NCI-H2227 (cell line): ENCODE measurements around the gene KCNIP1.

Experiments
- DNase-seq: peaks from one replicate; lab custom pipeline; 2025; ENCODE audit not compliant: unreplicated experiment; lab: John Stamatoyannopoulos, UW

The KCNIP1 gene

GRCh38 chr5:170482511-170482910 is 21.3 kb upstream of the KCNIP1 start:
- no peak for DNase-seq

GRCh38 chr5:170483701-170484458 is 19.9 kb upstream of the KCNIP1 start:
- peak; percentile 40 for DNase-seq

- no peak for DNase-seq
These were observed 19.4 kb upstream of the KCNIP1 start for GRCh38 chr5:170484459-170484831.

GRCh38 chr5:170484847-170485615 is 18.8 kb upstream of the KCNIP1 start:
- DNase-seq: no peak

- no peak for DNase-seq
These were observed 18.3 kb upstream of the KCNIP1 start for GRCh38 chr5:170485616-170485911.

- no peak for DNase-seq
These were observed 17.4 kb upstream of the KCNIP1 start for GRCh38 chr5:170486371-170486770.

GRCh38 chr5:170488570-170488969 is 15.2 kb upstream of the KCNIP1 start:
- DNase-seq: no peak

GRCh38 chr5:170489199-170489598 is 14.6 kb upstream of the KCNIP1 start:
- DNase-seq: no peak

- no peak for DNase-seq
These were observed 13.4 kb upstream of the KCNIP1 start for GRCh38 chr5:170490381-170490780.

GRCh38 chr5:170491479-170491878 is 12.3 kb upstream of the KCNIP1 start:
- no peak for DNase-seq

- no peak for DNase-seq
These were observed 10.6 kb upstream of the KCNIP1 start for GRCh38 chr5:170493028-170493820.

GRCh38 chr5:170494041-170494440 is 9.8 kb upstream of the KCNIP1 start:
- no peak for DNase-seq

- DNase-seq: no peak
These were observed 7.8 kb upstream of the KCNIP1 start for GRCh38 chr5:170495825-170496661.

- no peak for DNase-seq
These were observed 7.2 kb upstream of the KCNIP1 start for GRCh38 chr5:170496662-170497028.

GRCh38 chr5:170497311-170498038 is 6.3 kb upstream of the KCNIP1 start:
- DNase-seq: no peak

GRCh38 chr5:170498811-170499351 is 4.9 kb upstream of the KCNIP1 start:
- no peak for DNase-seq

GRCh38 chr5:170499621-170500020 is 4.2 kb upstream of the KCNIP1 start:
- DNase-seq: no peak

GRCh38 chr5:170501361-170501760 is 2.5 kb upstream of the KCNIP1 start:
- no peak for DNase-seq

GRCh38 chr5:170501931-170502330 is 1.9 kb upstream of the KCNIP1 start:
- DNase-seq: no peak

- DNase-seq: no peak
These were observed 921 bp downstream of the KCNIP1 start for GRCh38 chr5:170504616-170505266.
